HepG2 (cell line): ENCODE results near the gene MEX3A. TPM values are rescaled to one million over a fixed set of nuclear protein-coding genes. Genes with fewer than 3 reads are reported as not detected.

ENCODE experiments used
- ATAC-seq: fragments of 200-7000 bp; cut with Tn5 transposase; 3 replicates; pipeline ENCODE4 v1.9.1; 2020; ENCODE audit warnings: mild to moderate bottlenecking, moderate library complexity
- BruUV-seq: library from RNA; stranded (reverse); fragments of 400-500 nt; replicated peaks from 2 replicates; lab custom pipeline; 2021; lab: Mats Ljungman, UMichigan
- CTCF ChIA-PET: fragments of 300-600 bp; formaldehyde crosslinking; extraction: SDS; loops from one replicate; lab custom pipeline; 2021; ENCODE audit warnings: low total read pairs, inconsistent platforms, low intra/inter-chr PET ratio; lab: Yijun Ruan, JAX
- POLR2A ChIA-PET: fragments of 350-600 bp; sonication (Branson Sonifier 250); formaldehyde crosslinking; loops from one replicate; lab custom pipeline; 2020; ENCODE audit warnings: antibody characterized with exemption, inconsistent platforms; lab: Yijun Ruan, JAX
- DNase-seq: peaks from one replicate; pipeline ENCODE4 v3.0.0-alpha.2; 2015; ENCODE audit warnings: low spot score
- FAIRE-seq: peaks from 3 replicates; lab custom pipeline; 2011; peaks lifted over from hg19 to GRCh38; lab: Jason Lieb, UNC
- H2AFZ ChIP-seq: one replicate; pipeline ENCODE4 v1.6.1; 2011; ENCODE audit warnings: low read length, inconsistent platforms
- H3K27ac ChIP-seq: fragments of 300-600 bp; 3 replicates; pipeline ENCODE4 v1.8.0; 2011; ENCODE audit warnings: mixed run types, mild to moderate bottlenecking, mixed read lengths, low read length, inconsistent platforms; ENCODE audit not compliant: insufficient read depth; ENCODE audit errors: extremely low read length
- H3K27me3 ChIP-seq, 2 experiments: fragments of 200-600 bp in 1 of 2; 2 replicates in 1 of 2; 3 replicates in 1 of 2; pipeline versions ENCODE4 v1.6.0 to v1.8.0; 2011; ENCODE audit warnings: low read length in 2 of 2, mild to moderate bottlenecking in 2 of 2, moderate library complexity in 2 of 2, inconsistent platforms in 1 of 2; ENCODE audit not compliant: insufficient read depth in 2 of 2, control insufficient read depth in 1 of 2
- H3K36me3 ChIP-seq, 2 experiments: fragments of 200-600 bp in 1 of 2; replicated peaks in 1 of 2; 2 replicates in 1 of 2; 3 replicates in 1 of 2; pipeline versions ENCODE4 v1.5.1 to v1.8.0; 2011; ENCODE audit warnings: low read length in 2 of 2, inconsistent platforms in 1 of 2; ENCODE audit not compliant: insufficient read depth in 2 of 2, control insufficient read depth in 1 of 2
- H3K4me1 ChIP-seq: 2 replicates; pipeline ENCODE4 v1.5.1; 2012; ENCODE audit warnings: low read length, inconsistent platforms; ENCODE audit not compliant: insufficient read depth
- H3K4me2 ChIP-seq: 2 replicates; pipeline ENCODE4 v1.6.0; 2011; ENCODE audit warnings: low read depth, low read length, inconsistent platforms
- H3K4me3 ChIP-seq, 3 experiments: fragments of 200-600 bp in 1 of 3; sonication (generic), shearing (Covaris generic) in 1 of 3; replicated peaks in 1 of 3; 2 replicates each; pipeline ENCODE4 v1.5.1; 2011 to 2016; ENCODE audit warnings: low read length in 3 of 3, inconsistent platforms in 2 of 3, low read depth in 2 of 3, mild to moderate bottlenecking in 2 of 3, control low read depth in 1 of 3, mixed read lengths in 1 of 3; ENCODE audit not compliant: insufficient read depth in 1 of 3
- H3K79me2 ChIP-seq: one replicate; pipeline ENCODE4 v1.6.1; 2011; ENCODE audit warnings: low read length, inconsistent platforms; ENCODE audit not compliant: insufficient read depth
- H3K9ac ChIP-seq: 2 replicates; pipeline ENCODE4 v1.6.0; 2011; ENCODE audit warnings: mild to moderate bottlenecking, low read depth, low read length, inconsistent platforms; ENCODE audit not compliant: insufficient read depth
- H3K9me3 ChIP-seq: 2 replicates; pipeline ENCODE4 v1.5.1; 2012; ENCODE audit warnings: mild to moderate bottlenecking, low read length
- H4K20me1 ChIP-seq: 2 replicates; pipeline ENCODE4 v1.6.0; 2011; ENCODE audit warnings: inconsistent platforms, mild to moderate bottlenecking, low read length, moderate library complexity; ENCODE audit not compliant: insufficient read depth
- FOXK1 ChIP-seq: sonication (generic); formaldehyde crosslinking; IDR thresholded peaks from 2 replicates; pipeline ENCODE4 v1.4.0; 2020; ENCODE audit warnings: low read depth, missing genetic modification reagents, borderline replicate concordance
- MTF1 ChIP-seq: sonication (generic); formaldehyde crosslinking; IDR thresholded peaks from 2 replicates; pipeline ENCODE4 v1.5.0; 2020; ENCODE audit warnings: missing genetic modification reagents
- NFYC ChIP-seq: IDR thresholded peaks from 2 replicates; pipeline ENCODE4 v1.6.1; 2016; ENCODE audit warnings: missing genetic modification reagents, missing compliant biosample characterization
- ZMYM4 ChIP-seq: sonication (generic); formaldehyde crosslinking; IDR thresholded peaks from 2 replicates; pipeline ENCODE4 v1.8.1; 2023; ENCODE audit warnings: mild to moderate bottlenecking, missing genetic modification reagents
- ZNF3 ChIP-seq: IDR thresholded peaks from 2 replicates; pipeline ENCODE4 v1.7.0; 2017; ENCODE audit warnings: inconsistent platforms
- ZNF652 ChIP-seq: IDR thresholded peaks from 2 replicates; pipeline ENCODE4 v1.6.1; 2016; ENCODE audit warnings: low read depth, borderline replicate concordance
- WGBS: methylation state at CpG from one replicate; pipeline ENCODE4 v1.1.6; 2017; ENCODE audit warnings: low lambda C conversion rate; 5-methylcytosine and 5-hydroxymethylcytosine counted together
- in situ Hi-C: cut with HindIII; loops from 2 replicates; pipeline ENCODE4 v1.10.0; 2017; ENCODE audit warnings: low pct_unique_long_range_greater_than_20kb; ENCODE audit not compliant: extremely low pct_ligation_motif_present
- intact Hi-C: fragments of 100-400 bp; cut with micrococcal nuclease; formaldehyde crosslinking; loops from one replicate; pipeline ENCODE4 v1.10.0; 2022; ENCODE audit not compliant: unreplicated experiment
- polyA plus RNA-seq, 8 experiments: library from polyadenylated mRNA; depleted of rRNA in 3 of 8; stranded (reverse) in 7 of 8; unstranded in 1 of 8; fragments of >200 nt; fragmentation: Illumina TruSeq in 4 of 8; extraction: Trizol in 4 of 8; gene quantifications; 2 replicates each; pipeline versions ENCODE4 v1.2.1 to v1.2.3, GENCODE V29; 2011 to 2016; ENCODE audit warnings: low read depth in 4 of 8, missing spikeins in 1 of 8, mixed read lengths in 1 of 8; ENCODE audit not compliant: insufficient read depth in 1 of 8
- total RNA-seq, 5 experiments: library from RNA; depleted of rRNA; stranded (reverse); fragments of >200 nt; fragmentation: Illumina TruSeq; extraction: Trizol; gene quantifications; 2 replicates each; pipeline ENCODE4 v1.2.3, GENCODE V29; 2016; ENCODE audit warnings: low read depth in 1 of 5
- TF ChIP-seq, protein P1 (sequence below): sonication (generic); formaldehyde crosslinking; IDR thresholded peaks from 2 replicates; pipeline ENCODE4 v1.5.1; 2020; ENCODE audit warnings: mild to moderate bottlenecking, missing genetic modification reagents, moderate library complexity
- TF ChIP-seq, protein P2 (sequence below): sonication (generic); formaldehyde crosslinking; IDR thresholded peaks from 2 replicates; pipeline ENCODE4 v1.9.0; 2022; ENCODE audit warnings: missing genetic modification reagents, mild to moderate bottlenecking, borderline replicate concordance
- TF ChIP-seq, protein P3 (sequence below): sonication (generic); formaldehyde crosslinking; IDR thresholded peaks from 2 replicates; pipeline ENCODE4 v1.5.0; 2020; ENCODE audit warnings: missing genetic modification reagents, mild to moderate bottlenecking, borderline replicate concordance
- TF ChIP-seq, protein P4 (sequence below): sonication (generic); formaldehyde crosslinking; IDR thresholded peaks from 2 replicates; pipeline ENCODE4 v1.8.0; 2022; ENCODE audit warnings: missing genetic modification reagents, mild to moderate bottlenecking, inconsistent platforms, borderline replicate concordance

MEX3A gene
- total and polyA plus RNA-seq, 2 of the 13 experiments (the other 11 are each of a cell fraction or from before 2014, with no cell fraction given): 7.6 to 9.1 TPM

DNA sequence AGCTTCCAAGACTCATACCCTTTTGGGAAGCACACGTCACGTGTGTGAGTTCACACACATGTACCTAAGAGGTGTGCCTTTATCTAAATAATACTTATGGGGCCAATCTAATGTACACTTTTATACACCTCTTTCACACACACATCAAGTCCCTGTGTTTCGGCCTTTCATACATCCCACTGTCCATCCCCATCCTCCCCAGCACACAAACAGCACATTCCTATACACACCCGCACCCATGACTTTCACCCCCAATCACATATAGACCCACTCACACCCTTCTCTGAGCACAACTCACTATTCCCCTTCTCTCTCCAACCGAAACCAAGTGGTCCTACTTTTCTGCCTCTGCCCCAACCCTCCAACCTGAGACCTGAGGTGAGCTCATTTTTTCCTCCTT is 3.5 kb downstream of the MEX3A start (continued):
- no peak for TF ChIP-seq FOXK1 (CRISPR knock-in tag)
- TF ChIP-seq, protein P1, sequence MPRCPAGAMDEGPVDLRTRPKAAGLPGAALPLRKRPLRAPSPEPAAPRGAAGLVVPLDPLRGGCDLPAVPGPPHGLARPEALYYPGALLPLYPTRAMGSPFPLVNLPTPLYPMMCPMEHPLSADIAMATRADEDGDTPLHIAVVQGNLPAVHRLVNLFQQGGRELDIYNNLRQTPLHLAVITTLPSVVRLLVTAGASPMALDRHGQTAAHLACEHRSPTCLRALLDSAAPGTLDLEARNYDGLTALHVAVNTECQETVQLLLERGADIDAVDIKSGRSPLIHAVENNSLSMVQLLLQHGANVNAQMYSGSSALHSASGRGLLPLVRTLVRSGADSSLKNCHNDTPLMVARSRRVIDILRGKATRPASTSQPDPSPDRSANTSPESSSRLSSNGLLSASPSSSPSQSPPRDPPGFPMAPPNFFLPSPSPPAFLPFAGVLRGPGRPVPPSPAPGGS: no peak

DNA sequence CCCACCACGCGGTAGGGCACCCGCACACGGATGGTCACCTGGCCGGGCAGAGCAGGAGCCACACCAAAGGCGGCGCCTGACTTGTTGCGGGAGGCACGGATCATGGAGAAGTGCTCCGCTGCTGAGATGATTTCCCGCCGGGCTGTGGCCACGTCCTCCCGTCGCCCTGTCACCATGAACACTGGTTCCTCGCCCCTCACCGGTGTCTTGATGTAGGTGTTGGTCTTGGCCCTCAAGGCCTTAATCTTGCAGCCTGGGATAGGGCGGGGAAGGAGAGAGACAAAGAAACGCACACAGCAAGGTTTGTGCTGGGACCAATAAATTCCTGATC is 4.9 kb downstream of the MEX3A start:
- peaks cover 2% of the 10 kb centered on the region; the same call in 1 of the 2 replicates for H4K20me1 ChIP-seq
- H3K9ac ChIP-seq: no peak overlapping the region
- no peak for ATAC-seq
- peaks cover 5 to 14% of the 10 kb centered on the region in 2 experiments; a peak in 4 of 5 replicates for H3K36me3 ChIP-seq
- CTCF ChIA-PET: no interaction called here
- no peak for TF ChIP-seq ZNF652 (CRISPR knock-in tag)
- TF ChIP-seq, protein P2, sequence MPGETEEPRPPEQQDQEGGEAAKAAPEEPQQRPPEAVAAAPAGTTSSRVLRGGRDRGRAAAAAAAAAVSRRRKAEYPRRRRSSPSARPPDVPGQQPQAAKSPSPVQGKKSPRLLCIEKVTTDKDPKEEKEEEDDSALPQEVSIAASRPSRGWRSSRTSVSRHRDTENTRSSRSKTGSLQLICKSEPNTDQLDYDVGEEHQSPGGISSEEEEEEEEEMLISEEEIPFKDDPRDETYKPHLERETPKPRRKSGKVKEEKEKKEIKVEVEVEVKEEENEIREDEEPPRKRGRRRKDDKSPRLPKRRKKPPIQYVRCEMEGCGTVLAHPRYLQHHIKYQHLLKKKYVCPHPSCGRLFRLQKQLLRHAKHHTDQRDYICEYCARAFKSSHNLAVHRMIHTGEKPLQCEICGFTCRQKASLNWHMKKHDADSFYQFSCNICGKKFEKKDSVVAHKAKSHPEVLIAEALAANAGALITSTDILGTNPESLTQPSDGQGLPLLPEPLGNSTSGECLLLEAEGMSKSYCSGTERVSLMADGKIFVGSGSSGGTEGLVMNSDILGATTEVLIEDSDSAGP (CRISPR knock-in tag): no peak
- no peak for TF ChIP-seq MTF1
- TF ChIP-seq NFYC (CRISPR knock-in tag): no peak
- no peak for TF ChIP-seq ZNF3 (CRISPR knock-in tag)
- TF ChIP-seq, protein P3, sequence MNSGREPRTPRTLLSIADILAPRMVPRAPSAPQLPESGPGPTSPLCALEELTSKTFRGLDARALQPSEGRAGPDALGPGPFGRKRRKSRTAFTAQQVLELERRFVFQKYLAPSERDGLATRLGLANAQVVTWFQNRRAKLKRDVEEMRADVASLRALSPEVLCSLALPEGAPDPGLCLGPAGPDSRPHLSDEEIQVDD: no peak
- TF ChIP-seq, protein P4, sequence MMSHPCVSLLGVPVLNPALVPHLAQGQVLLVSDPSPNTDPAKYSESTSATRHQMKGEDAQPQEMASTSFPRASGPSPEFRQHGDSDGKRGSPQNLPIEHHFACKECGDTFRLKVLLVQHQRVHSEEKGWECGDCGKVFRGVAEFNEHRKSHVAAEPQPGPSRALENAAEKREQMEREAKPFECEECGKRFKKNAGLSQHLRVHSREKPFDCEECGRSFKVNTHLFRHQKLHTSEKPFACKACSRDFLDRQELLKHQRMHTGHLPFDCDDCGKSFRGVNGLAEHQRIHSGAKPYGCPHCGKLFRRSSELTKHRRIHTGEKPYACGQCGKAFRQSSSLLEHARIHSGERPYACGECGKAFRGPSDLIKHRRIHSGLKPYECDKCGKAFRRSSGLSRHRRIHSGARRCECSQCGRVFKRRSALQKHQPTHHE (CRISPR knock-in tag): no peak
- TF ChIP-seq ZMYM4 (CRISPR knock-in tag): no peak
- H3K4me1 ChIP-seq: peaks cover 48% of the 10 kb centered on the region
- peaks cover 17% of the 10 kb centered on the region for H3K79me2 ChIP-seq
- H3K4me3 ChIP-seq: no peak overlapping the region
- FAIRE-seq: no peak
- no peak overlapping the region for H3K27ac ChIP-seq
- no peaks in the 10 kb centered on the region for H3K27me3 ChIP-seq
- 94% methylated on average over 7 of the region's 19 CpGs for WGBS
- intact Hi-C loops (no loop called here), in situ Hi-C loops (no loop called here)
- no TSS peak for BruUV-seq
- DNase-seq: no peak
- H3K9me3 ChIP-seq: no peaks in the 10 kb centered on the region
- no peak overlapping the region for H3K4me2 ChIP-seq
- POLR2A ChIA-PET: no interaction called here
- no peak overlapping the region for H2AFZ ChIP-seq
